ENCODE data around the gene C1orf56.

Gene C1orf56

DNA sequence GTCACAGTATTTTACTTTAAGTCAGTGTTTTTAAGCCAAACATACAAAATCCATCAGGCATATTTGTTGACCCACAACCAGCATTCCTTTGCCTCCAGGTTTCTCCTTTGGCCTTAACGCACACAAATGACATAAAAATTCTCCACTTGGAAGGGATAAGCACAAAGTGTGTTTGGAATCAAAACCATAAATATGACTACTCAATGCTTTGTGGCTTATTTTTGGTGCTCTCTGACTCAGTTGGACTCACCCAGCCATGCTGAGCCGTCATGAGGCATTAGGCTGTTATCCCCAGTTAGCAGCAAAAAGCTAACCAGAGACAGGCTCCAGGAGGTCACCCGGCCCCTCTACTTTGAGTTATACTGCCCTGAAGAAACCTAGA, 38.4 kb upstream of the C1orf56 start:
- Mint-ChIP-seq H3K9me3 (no peaks in the 10 kb centered on the region), H3K27ac (peak overlapping the region; percentile 92), H3K36me3 (ENCODE audit: low read depth) (peaks cover 3% of the 10 kb centered on the region), H3K4me1 (ENCODE audit: low read depth) (peaks cover 56% of the 10 kb centered on the region), H3K27me3 (ENCODE audit: low read depth) (no peaks in the 10 kb centered on the region), H3K4me3 (peak overlapping the region; percentile 98)
- no peak for DNase-seq (ENCODE audit: low spot score)

DNA sequence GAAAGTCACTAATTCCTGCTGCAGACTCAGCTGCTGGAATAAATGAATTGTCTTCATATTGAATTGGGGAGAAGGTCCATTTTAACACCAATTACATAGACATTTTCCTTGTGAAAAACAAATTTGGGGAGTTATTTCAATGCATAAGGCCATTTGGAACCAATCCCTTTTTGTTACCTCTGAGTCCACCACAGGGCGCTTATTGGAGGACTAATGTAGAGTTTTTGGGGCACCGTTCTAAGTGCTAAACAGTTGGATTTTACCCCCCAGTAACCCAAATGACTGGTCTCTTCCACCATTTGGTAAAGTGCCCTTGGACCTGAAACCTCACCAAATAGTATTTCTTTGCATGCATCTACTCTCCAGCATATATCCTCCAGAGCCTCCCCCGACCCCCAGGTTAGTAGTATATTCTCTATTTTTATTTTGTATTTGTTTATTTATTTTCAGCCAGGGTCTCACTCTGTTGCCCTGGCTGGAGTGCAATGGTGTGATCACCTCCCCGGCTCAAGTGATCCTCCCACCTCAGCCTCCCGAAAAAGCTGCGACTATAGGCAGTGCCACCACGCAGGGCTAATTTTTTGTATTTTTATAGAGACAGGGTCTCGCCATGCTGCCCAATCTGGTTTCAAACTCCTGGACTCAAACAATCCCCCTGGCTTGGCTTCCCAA, 37.7 kb upstream of the C1orf56 start:
- Mint-ChIP-seq H3K27me3 (ENCODE audit: low read depth) (no peaks in the 10 kb centered on the region), H3K4me1 (ENCODE audit: low read depth) (peaks cover 52% of the 10 kb centered on the region), H3K9me3 (no peaks in the 10 kb centered on the region), H3K36me3 (ENCODE audit: low read depth) (peaks cover 3% of the 10 kb centered on the region), H3K27ac (no peak overlapping the region), H3K4me3 (peak overlapping the region; percentile 98)
- DNase-seq (ENCODE audit: low spot score), result no peak

- Mint-ChIP-seq H3K36me3 (ENCODE audit: low read depth) (peaks cover 3% of the 10 kb centered on the region), H3K27me3 (ENCODE audit: low read depth) (no peaks in the 10 kb centered on the region), H3K4me3 (peak overlapping the region; percentile 13), H3K27ac (no peak overlapping the region), H3K4me1 (ENCODE audit: low read depth) (peaks cover 49% of the 10 kb centered on the region), H3K9me3 (no peaks in the 10 kb centered on the region)
- no peak for DNase-seq (ENCODE audit: low spot score)
These were observed 37.2 kb upstream of the C1orf56 start for GRCh38 chr1:151010346-151010726.

GRCh38 chr1:151011154-151011850, 36.2 kb upstream of the C1orf56 start:
- peak overlapping the region; percentile 54 for H3K27ac Mint-ChIP-seq
- H3K36me3 Mint-ChIP-seq (ENCODE audit: low read depth), result peaks cover 3% of the 10 kb centered on the region
- no peaks in the 10 kb centered on the region for H3K9me3 Mint-ChIP-seq
- no peak for DNase-seq (ENCODE audit: low spot score)
- peaks cover 39% of the 10 kb centered on the region for H3K4me1 Mint-ChIP-seq (ENCODE audit: low read depth)
- no peaks in the 10 kb centered on the region for H3K27me3 Mint-ChIP-seq (ENCODE audit: low read depth)
- H3K4me3 Mint-ChIP-seq, result peak overlapping the region; percentile 43

DNA sequence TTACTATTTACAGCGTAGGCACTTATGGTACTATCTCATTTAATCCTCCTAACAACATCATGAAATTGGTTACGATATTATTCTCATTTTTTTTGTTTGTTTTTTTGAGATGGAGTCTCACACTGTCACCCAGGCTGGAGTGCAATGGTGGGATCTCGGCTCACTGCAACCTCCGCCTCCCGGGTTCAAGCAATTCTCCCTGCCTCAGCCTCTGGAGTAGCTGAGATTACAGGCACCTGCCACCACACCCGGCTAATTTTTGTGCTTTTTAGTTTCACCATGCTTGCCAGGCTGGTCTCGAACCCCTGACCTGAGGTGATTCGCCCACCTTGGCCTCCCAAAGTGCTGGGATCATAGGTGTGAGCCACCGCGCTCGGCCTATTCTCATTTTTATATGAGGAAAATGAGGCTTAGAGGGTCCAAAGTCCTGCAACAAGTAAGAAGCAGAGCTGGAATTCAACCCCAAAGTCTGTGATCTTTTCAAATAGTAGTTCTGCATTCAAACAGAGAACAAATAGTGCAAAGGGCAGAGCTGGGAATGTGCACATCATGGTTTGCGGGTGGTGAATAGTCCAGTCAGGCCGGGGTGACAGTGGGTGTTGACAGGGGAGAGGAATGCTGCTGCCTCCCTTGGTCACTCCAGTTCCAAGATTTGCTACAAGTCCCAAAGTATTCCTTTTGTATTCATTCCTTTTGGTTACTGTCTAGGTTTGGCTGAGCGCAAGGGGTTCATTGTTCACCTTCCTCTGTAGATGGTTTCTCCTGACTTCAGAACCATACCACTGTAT, 34.7 kb upstream of the C1orf56 start:
- DNase-seq (ENCODE audit: low spot score), result no peak
- Mint-ChIP-seq H3K4me1 (ENCODE audit: low read depth) (peaks cover 25% of the 10 kb centered on the region), H3K9me3 (no peaks in the 10 kb centered on the region), H3K4me3 (no peak overlapping the region), H3K36me3 (ENCODE audit: low read depth) (peaks cover 3% of the 10 kb centered on the region), H3K27ac (no peak overlapping the region), H3K27me3 (ENCODE audit: low read depth) (no peaks in the 10 kb centered on the region)

- peaks cover 23% of the 10 kb centered on the region for H3K4me1 Mint-ChIP-seq (ENCODE audit: low read depth)
- H3K9me3 Mint-ChIP-seq, result no peaks in the 10 kb centered on the region
- H3K27ac Mint-ChIP-seq, result no peak overlapping the region
- no peaks in the 10 kb centered on the region for H3K27me3 Mint-ChIP-seq (ENCODE audit: low read depth)
- DNase-seq (ENCODE audit: low spot score), result no peak
- H3K4me3 Mint-ChIP-seq, result no peak overlapping the region
- peaks cover 3% of the 10 kb centered on the region for H3K36me3 Mint-ChIP-seq (ENCODE audit: low read depth)
These were observed 34.0 kb upstream of the C1orf56 start for GRCh38 chr1:151013518-151013917.

GRCh38 chr1:151024540-151025146, 22.9 kb upstream of the C1orf56 start:
- H3K36me3 Mint-ChIP-seq (ENCODE audit: low read depth), result peaks cover 23% of the 10 kb centered on the region
- peak; percentile 62 for DNase-seq (ENCODE audit: low spot score)
- peaks cover 4% of the 10 kb centered on the region for H3K4me1 Mint-ChIP-seq (ENCODE audit: low read depth)
- no peak overlapping the region for H3K27ac Mint-ChIP-seq
- H3K4me3 Mint-ChIP-seq, result peak overlapping the region; percentile 49
- H3K9me3 Mint-ChIP-seq, result no peaks in the 10 kb centered on the region
- no peaks in the 10 kb centered on the region for H3K27me3 Mint-ChIP-seq (ENCODE audit: low read depth)

- Mint-ChIP-seq H3K36me3 (ENCODE audit: low read depth) (peaks cover 27% of the 10 kb centered on the region), H3K4me3 (no peak overlapping the region), H3K27ac (no peak overlapping the region), H3K9me3 (no peaks in the 10 kb centered on the region), H3K4me1 (ENCODE audit: low read depth) (peaks cover 4% of the 10 kb centered on the region), H3K27me3 (ENCODE audit: low read depth) (no peaks in the 10 kb centered on the region)
- DNase-seq (ENCODE audit: low spot score), result no peak
These were observed 21.1 kb upstream of the C1orf56 start for GRCh38 chr1:151026460-151026859.

DNA sequence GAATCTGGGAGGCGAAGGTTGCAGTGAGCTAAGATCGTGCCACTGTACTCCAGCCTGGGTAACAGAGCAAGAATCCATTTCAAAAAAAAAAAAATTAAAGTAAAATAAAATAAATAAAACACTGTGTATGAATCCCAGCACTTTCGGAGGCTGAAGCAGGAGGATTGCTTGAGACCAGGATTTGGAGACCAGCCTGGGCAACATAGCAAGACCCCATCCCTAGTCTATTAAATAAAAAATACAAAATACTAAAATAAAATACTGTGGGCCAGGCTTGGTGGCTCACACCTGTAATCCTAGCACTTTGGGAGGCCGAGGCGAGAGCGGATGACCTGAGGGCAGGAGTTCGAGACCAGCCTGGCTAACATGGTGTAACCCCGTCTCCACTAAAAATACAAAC, 15.4 kb upstream of the C1orf56 start:
- H3K36me3 Mint-ChIP-seq (ENCODE audit: low read depth), result peaks cover 30% of the 10 kb centered on the region
- H3K9me3 Mint-ChIP-seq, result no peaks in the 10 kb centered on the region
- no peak for DNase-seq (ENCODE audit: low spot score)
- H3K4me1 Mint-ChIP-seq (ENCODE audit: low read depth), result no peaks in the 10 kb centered on the region
- H3K4me3 Mint-ChIP-seq, result no peak overlapping the region
- H3K27me3 Mint-ChIP-seq (ENCODE audit: low read depth), result no peaks in the 10 kb centered on the region
- no peak overlapping the region for H3K27ac Mint-ChIP-seq

DNA sequence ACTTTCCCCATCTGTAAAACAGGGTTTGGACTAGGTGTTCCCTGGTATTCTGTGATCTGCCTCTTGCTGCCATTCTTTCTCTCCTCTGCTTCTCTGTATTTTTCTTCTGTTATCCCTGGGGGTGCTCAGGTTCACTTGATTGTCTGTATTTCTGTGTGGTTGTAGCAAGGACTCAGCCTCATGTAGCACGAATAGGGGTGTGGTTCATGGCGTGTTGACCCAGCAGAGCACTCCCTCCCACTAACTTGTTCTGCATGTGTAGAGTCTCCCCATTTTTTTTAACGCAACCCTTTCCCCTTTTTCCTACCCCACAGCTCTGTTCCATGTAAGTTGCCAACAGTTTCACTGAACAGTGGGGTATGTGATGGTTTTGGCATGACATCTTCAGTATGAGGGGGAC, 12.4 kb upstream of the C1orf56 start:
- no peak overlapping the region for H3K27ac Mint-ChIP-seq

DNA sequence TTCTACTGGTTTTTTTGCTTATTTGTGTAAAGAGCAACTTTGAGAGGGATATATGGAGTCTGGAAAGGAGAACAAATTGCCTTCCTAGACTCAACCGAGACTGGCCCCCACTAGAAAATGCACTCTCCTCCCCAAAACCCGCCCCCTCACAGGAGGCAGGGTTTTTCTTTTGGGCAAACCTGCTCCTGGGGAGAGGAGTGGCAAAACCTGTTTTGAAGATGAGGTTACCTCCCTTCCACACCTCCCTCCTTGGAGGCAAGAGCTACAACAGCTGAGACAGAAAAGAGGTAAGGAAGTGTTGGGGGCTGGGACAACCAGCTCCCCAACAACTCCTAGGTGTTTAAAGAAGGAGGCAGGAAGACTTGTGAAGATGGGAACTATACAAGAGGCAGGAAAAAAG, 11.2 kb upstream of the C1orf56 start, which contains the start of gene BNIPL:
BNIPL (plus strand) TSS at position 231 of the 400 bp plus-strand sequence; CDS start at position 371, 140 bp downstream.
- Mint-ChIP-seq H3K36me3 (ENCODE audit: low read depth) (peaks cover 15% of the 10 kb centered on the region), H3K27me3 (ENCODE audit: low read depth) (no peaks in the 10 kb centered on the region), H3K27ac (no peak within 1 kb of the TSS), H3K9me3 (no peaks in the 10 kb centered on the region), H3K4me3 (no peak within 1 kb of the TSS), H3K4me1 (ENCODE audit: low read depth) (no peaks in the 10 kb centered on the region)
- no peak for DNase-seq (ENCODE audit: low spot score)

More for the DNA sequence above, 12.4 kb upstream of the C1orf56 start:
- H3K9me3 Mint-ChIP-seq, result no peaks in the 10 kb centered on the region
- H3K4me1 Mint-ChIP-seq (ENCODE audit: low read depth), result no peaks in the 10 kb centered on the region
- H3K4me3 Mint-ChIP-seq, result no peak overlapping the region
- no peaks in the 10 kb centered on the region for H3K27me3 Mint-ChIP-seq (ENCODE audit: low read depth)
- peaks cover 17% of the 10 kb centered on the region for H3K36me3 Mint-ChIP-seq (ENCODE audit: low read depth)
- DNase-seq (ENCODE audit: low spot score), result no peak

DNA sequence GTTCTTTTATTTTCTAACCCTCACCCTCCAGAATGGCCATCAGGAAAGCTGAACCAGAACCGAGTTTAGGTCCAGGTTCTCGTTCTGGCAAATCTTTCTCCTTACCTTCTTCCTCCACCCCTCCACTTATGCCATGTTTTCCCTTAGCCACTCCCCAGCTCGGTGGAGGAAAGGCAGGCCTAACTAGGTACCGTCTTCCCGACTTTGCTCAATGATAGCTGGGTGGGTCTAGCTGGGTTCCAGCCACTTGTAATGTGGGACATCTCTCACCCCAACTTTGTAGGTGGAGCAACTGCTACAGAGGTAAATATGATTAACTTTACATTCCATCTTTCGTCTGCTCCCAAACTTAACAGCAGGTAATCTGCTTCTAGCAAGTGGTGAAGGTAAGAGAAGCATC, 10.5 kb upstream of the C1orf56 start:
- H3K4me1 Mint-ChIP-seq (ENCODE audit: low read depth), result no peaks in the 10 kb centered on the region
- no peak overlapping the region for H3K4me3 Mint-ChIP-seq
- no peaks in the 10 kb centered on the region for H3K9me3 Mint-ChIP-seq
- H3K36me3 Mint-ChIP-seq (ENCODE audit: low read depth), result peaks cover 15% of the 10 kb centered on the region
- DNase-seq (ENCODE audit: low spot score), result no peak
- no peaks in the 10 kb centered on the region for H3K27me3 Mint-ChIP-seq (ENCODE audit: low read depth)
- no peak overlapping the region for H3K27ac Mint-ChIP-seq

DNA sequence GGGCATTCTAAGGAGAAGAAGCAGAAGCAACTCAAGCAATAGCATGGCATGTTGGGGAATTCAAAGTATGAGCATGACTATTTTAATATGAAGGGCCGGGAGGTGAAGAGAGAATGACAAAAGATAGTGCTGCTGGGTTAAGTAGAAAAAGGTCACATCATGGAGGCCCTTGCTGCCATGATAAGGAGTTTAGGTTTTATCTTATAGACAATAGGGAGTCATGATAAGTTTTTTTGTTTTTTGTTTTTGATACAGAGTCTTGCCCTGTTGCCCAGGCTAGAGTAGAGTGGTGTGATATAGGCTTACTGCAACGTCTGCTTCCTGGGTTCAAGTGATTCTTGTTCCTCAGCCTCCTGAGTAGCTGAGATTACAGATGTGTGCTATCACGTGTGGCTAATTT, 8.0 kb upstream of the C1orf56 start:
- Mint-ChIP-seq H3K4me3 (no peak overlapping the region), H3K9me3 (no peaks in the 10 kb centered on the region), H3K27me3 (ENCODE audit: low read depth) (no peaks in the 10 kb centered on the region), H3K36me3 (ENCODE audit: low read depth) (peaks cover 10% of the 10 kb centered on the region), H3K4me1 (ENCODE audit: low read depth) (peaks cover 2% of the 10 kb centered on the region), H3K27ac (no peak overlapping the region)
- no peak for DNase-seq (ENCODE audit: low spot score)

GRCh38 chr1:151043163-151043562, 4.4 kb upstream of the C1orf56 start:
- Mint-ChIP-seq H3K27me3 (ENCODE audit: low read depth) (no peaks in the 10 kb centered on the region), H3K4me1 (ENCODE audit: low read depth) (peaks cover 16% of the 10 kb centered on the region), H3K36me3 (ENCODE audit: low read depth) (peaks cover 1% of the 10 kb centered on the region), H3K4me3 (no peak overlapping the region), H3K27ac (no peak overlapping the region), H3K9me3 (no peaks in the 10 kb centered on the region)
- no peak for DNase-seq (ENCODE audit: low spot score)
